A549 (cell line): ENCODE data around the gene DPYSL3. TPM values are rescaled to one million over a fixed set of nuclear protein-coding genes. Genes with fewer than 3 reads are reported as not detected.
A peak's percentile ranks its signal among the peaks of the same experiment; 100 is the strongest.

Experiments
- ATAC-seq, 2 experiments: fragments of 200-7000 bp in 1 of 2; fragments of >200 bp in 1 of 2; cut with Nextera tagmentation in 1 of 2; cut with Tn5 transposase in 1 of 2; 3 replicates each; pipeline versions ENCODE4 v1.8.0 to v1.9.1; 2018 to 2020; ENCODE audit warnings: mild to moderate bottlenecking in 1 of 2, moderate library complexity in 1 of 2
- CTCF ChIA-PET: fragments of 300-600 bp; sonication (Branson Sonifier 250); formaldehyde crosslinking; extraction: SDS; loops from one replicate; lab custom pipeline; 2021; ENCODE audit warnings: antibody characterized with exemption, inconsistent platforms; lab: Yijun Ruan, JAX
- POLR2A ChIA-PET: fragments of 350-600 bp; formaldehyde crosslinking; extraction: SDS; loops from one replicate; lab custom pipeline; 2021; ENCODE audit warnings: antibody characterized with exemption, inconsistent platforms; lab: Yijun Ruan, JAX
- DNase-seq, 2 experiments: peaks; one replicate each; pipeline versions ENCODE4 v3.0.0 to v3.0.0-alpha.2; 2011 to 2016; ENCODE audit warnings: low read depth in 1 of 2, low spot score in 1 of 2
- FAIRE-seq: peaks from 2 replicates; lab custom pipeline; 2011; peaks lifted over from hg19 to GRCh38; lab: Jason Lieb, UNC
- H3K27ac ChIP-seq, 2 experiments: fragments of >200 bp; sonication (Bioruptor Twin); formaldehyde crosslinking; 3 replicates each; pipeline ENCODE4 v1.5.1; 2016 to 2017
- H3K4me1 ChIP-seq: fragments of >200 bp; sonication (Bioruptor Twin); formaldehyde crosslinking; 3 replicates; pipeline ENCODE4 v1.6.1; 2016
- H3K4me2 ChIP-seq: fragments of >200 bp; sonication (Bioruptor Twin); formaldehyde crosslinking; 3 replicates; pipeline ENCODE4 v1.6.1; 2016
- H3K4me3 ChIP-seq: fragments of >200 bp; sonication (Bioruptor Twin); formaldehyde crosslinking; 3 replicates; pipeline ENCODE4 v1.5.1; 2016
- H3K9me3 ChIP-seq: fragments of >200 bp; sonication (Bioruptor Twin); formaldehyde crosslinking; 3 replicates; pipeline ENCODE4 v1.6.1; 2016
- CBX2 ChIP-seq: fragments of 200-600 bp; sonication (generic); IDR thresholded peaks from 2 replicates; pipeline ENCODE4 v1.6.1; 2016; ENCODE audit warnings: low read depth, mild to moderate bottlenecking, borderline replicate concordance
- JUN ChIP-seq, 2 experiments: fragments of >200 bp; sonication (Bioruptor Twin); formaldehyde crosslinking; IDR thresholded peaks; 2 replicates in 1 of 2; 3 replicates in 1 of 2; pipeline ENCODE4 v1.6.1; 2016 to 2017
- KDM5A ChIP-seq: fragments of 200-600 bp; sonication (generic); IDR thresholded peaks from 2 replicates; pipeline ENCODE4 v1.6.1; 2016; ENCODE audit warnings: antibody characterized with exemption, mild to moderate bottlenecking
- MAFK ChIP-seq: fragments of 450-650 bp; IDR thresholded peaks from 2 replicates; pipeline ENCODE4 v1.6.1; 2014; ENCODE audit not compliant: partially characterized antibody
- NFE2L2 ChIP-seq: fragments of 150-350 bp; conservative IDR thresholded peaks from 2 replicates; pipeline ENCODE4 v1.6.1; 2014; ENCODE audit warnings: low read length
- PHF8 ChIP-seq: fragments of 200-600 bp; sonication (generic); IDR thresholded peaks from 2 replicates; pipeline ENCODE4 v1.6.1; 2016; ENCODE audit warnings: low read depth, mild to moderate bottlenecking, antibody characterized with exemption, moderate library complexity, borderline replicate concordance
- RCOR1 ChIP-seq: fragments of 150-350 bp; IDR thresholded peaks from 2 replicates; pipeline ENCODE4 v1.6.1; 2014; ENCODE audit warnings: antibody characterized with exemption, low read length, low read depth
- RFX5 ChIP-seq: fragments of 450-650 bp; IDR thresholded peaks from 2 replicates; pipeline ENCODE4 v1.7.1; 2014; ENCODE audit warnings: antibody characterized with exemption, mild to moderate bottlenecking, moderate library complexity
- ZSCAN20 ChIP-seq: fragments of 250-450 bp; sonication (Bioruptor Pico); IDR thresholded peaks from 2 replicates; pipeline ENCODE4 v1.8.0; 2022; ENCODE audit warnings: mild to moderate bottlenecking, moderate library complexity
- WGBS: methylation state at CpG from one replicate; pipeline ENCODE4 v1.1.6; 2017; ENCODE audit errors: missing lambda C conversion rate; 5-methylcytosine and 5-hydroxymethylcytosine counted together
- polyA plus RNA-seq, 4 experiments: library from polyadenylated mRNA; depleted of rRNA in 3 of 4; stranded (reverse); fragments of >200 nt; fragmentation: RNase III in 1 of 4; extraction: RNeasy Plus Mini Kit Qiagen cat#74134 plus additional on column Dnase treatment in 1 of 4; gene quantifications; 2 replicates in 3 of 4; 3 replicates in 1 of 4; pipeline ENCODE4 v1.2.3, GENCODE V29; 2011 to 2017
- TF ChIP-seq, protein P1 (sequence below): fragments of >200 bp; sonication (Bioruptor Twin); formaldehyde crosslinking; IDR thresholded peaks from 3 replicates; pipeline ENCODE4 v1.6.1; 2016
- TF ChIP-seq, protein P2 (sequence below): fragments of 200-600 bp; sonication (generic); IDR thresholded peaks from 2 replicates; pipeline ENCODE4 v1.6.1; 2016; ENCODE audit warnings: antibody characterized with exemption, mild to moderate bottlenecking, moderate library complexity
- TF ChIP-seq, protein P3 (sequence below): fragments of 250-450 bp; sonication (Bioruptor Pico); IDR thresholded peaks from 2 replicates; pipeline ENCODE4 v1.5.0; 2021; ENCODE audit warnings: mild to moderate bottlenecking, moderate library complexity, borderline replicate concordance

DPYSL3 gene
- polyA plus RNA-seq, 2 of the 4 experiments (the other 2 are of a cell fraction): 16.5 to 22.3 TPM

DNA sequence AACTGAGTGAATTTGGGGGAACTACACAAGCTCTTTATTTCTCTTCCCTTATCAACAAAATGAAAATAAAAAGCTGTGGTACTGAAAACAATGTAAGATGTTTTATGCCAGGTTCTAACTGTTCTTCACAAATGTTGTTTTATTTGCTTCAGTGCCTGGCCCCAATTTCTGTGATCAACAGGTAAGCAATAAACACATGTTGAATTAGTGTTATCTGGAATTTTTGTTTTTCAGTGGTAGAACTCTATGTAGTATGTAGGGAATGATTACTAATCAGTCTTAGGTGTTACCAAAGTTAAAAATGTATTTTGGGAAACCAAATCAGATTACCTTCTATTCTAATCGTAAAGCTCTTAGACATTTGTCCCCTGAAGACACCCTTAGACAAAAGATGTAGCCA is 7.5 kb upstream of the DPYSL3 start:
- no peak overlapping the region for H3K4me2 ChIP-seq
- no peak overlapping the region for H3K27ac ChIP-seq
- H3K9me3 ChIP-seq: no peaks in the 10 kb centered on the region
- TF ChIP-seq, protein P1, sequence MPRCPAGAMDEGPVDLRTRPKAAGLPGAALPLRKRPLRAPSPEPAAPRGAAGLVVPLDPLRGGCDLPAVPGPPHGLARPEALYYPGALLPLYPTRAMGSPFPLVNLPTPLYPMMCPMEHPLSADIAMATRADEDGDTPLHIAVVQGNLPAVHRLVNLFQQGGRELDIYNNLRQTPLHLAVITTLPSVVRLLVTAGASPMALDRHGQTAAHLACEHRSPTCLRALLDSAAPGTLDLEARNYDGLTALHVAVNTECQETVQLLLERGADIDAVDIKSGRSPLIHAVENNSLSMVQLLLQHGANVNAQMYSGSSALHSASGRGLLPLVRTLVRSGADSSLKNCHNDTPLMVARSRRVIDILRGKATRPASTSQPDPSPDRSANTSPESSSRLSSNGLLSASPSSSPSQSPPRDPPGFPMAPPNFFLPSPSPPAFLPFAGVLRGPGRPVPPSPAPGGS: no peak
- TF ChIP-seq PHF8: no peak
- TF ChIP-seq NFE2L2: no peak
- TF ChIP-seq RCOR1: no peak
- no peak for TF ChIP-seq ZSCAN20 (CRISPR knock-in tag)
- TF ChIP-seq, protein P2, sequence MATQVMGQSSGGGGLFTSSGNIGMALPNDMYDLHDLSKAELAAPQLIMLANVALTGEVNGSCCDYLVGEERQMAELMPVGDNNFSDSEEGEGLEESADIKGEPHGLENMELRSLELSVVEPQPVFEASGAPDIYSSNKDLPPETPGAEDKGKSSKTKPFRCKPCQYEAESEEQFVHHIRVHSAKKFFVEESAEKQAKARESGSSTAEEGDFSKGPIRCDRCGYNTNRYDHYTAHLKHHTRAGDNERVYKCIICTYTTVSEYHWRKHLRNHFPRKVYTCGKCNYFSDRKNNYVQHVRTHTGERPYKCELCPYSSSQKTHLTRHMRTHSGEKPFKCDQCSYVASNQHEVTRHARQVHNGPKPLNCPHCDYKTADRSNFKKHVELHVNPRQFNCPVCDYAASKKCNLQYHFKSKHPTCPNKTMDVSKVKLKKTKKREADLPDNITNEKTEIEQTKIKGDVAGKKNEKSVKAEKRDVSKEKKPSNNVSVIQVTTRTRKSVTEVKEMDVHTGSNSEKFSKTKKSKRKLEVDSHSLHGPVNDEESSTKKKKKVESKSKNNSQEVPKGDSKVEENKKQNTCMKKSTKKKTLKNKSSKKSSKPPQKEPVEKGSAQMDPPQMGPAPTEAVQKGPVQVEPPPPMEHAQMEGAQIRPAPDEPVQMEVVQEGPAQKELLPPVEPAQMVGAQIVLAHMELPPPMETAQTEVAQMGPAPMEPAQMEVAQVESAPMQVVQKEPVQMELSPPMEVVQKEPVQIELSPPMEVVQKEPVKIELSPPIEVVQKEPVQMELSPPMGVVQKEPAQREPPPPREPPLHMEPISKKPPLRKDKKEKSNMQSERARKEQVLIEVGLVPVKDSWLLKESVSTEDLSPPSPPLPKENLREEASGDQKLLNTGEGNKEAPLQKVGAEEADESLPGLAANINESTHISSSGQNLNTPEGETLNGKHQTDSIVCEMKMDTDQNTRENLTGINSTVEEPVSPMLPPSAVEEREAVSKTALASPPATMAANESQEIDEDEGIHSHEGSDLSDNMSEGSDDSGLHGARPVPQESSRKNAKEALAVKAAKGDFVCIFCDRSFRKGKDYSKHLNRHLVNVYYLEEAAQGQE: no peak
- no peak for TF ChIP-seq JUN (IDR thresholded peaks at IDR 0.05)
- ATAC-seq (no peak), FAIRE-seq (no peak), DNase-seq (no peak)
- WGBS: 52% methylated on average over 1 of the region's 1 CpG
- H3K4me1 ChIP-seq: no peaks in the 10 kb centered on the region
- H3K4me3 ChIP-seq: no peak overlapping the region
- CTCF ChIA-PET: interaction anchor here (1.3 to 2.1 kb wide), 3 partner anchors 12 to 61 kb away, joined by 3 to 6 read pairs (median 6); no protein-coding TSS in a partner anchor
- POLR2A ChIA-PET: no interaction called here

DNA sequence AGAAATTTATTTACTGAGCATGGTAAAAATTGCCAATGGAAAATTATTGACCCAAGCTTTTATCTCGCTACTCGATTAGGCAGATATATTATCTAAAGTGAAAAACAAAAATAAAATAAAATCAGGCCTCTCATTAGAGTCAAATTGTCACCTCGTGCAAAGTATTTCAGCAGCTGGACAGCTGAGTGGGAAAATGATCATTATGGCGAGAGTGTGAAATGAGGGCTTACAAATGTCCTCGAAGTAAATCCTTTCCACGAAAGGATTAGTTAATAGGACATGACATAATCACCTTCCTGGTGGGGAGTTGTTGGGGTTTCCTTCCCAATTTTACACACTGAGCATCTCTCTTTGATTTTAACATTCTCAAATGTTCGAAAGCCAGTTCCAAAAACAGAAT is 5.4 kb upstream of the DPYSL3 start:
- Histone ChIP-seq H3K4me2 (no peak overlapping the region), H3K4me3 (no peak overlapping the region), H3K9me3 (no peaks in the 10 kb centered on the region), H3K27ac (no peak overlapping the region), H3K4me1 (no peaks in the 10 kb centered on the region)
- 47% methylated on average over 7 of the region's 7 CpGs for WGBS
- no peak for TF ChIP-seq RFX5
- TF ChIP-seq MAFK: no peak
- TF ChIP-seq, protein P2: peak; percentile 43; the same call in 1 of the 2 replicates
- TF ChIP-seq, protein P3, sequence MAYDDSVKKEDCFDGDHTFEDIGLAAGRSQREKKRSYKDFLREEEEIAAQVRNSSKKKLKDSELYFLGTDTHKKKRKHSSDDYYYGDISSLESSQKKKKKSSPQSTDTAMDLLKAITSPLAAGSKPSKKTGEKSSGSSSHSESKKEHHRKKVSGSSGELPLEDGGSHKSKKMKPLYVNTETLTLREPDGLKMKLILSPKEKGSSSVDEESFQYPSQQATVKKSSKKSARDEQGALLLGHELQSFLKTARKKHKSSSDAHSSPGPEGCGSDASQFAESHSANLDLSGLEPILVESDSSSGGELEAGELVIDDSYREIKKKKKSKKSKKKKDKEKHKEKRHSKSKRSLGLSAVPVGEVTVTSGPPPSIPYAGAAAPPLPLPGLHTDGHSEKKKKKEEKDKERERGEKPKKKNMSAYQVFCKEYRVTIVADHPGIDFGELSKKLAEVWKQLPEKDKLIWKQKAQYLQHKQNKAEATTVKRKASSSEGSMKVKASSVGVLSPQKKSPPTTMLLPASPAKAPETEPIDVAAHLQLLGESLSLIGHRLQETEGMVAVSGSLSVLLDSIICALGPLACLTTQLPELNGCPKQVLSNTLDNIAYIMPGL (CRISPR knock-in tag): no peak
- no peak for TF ChIP-seq CBX2
- no peak for TF ChIP-seq KDM5A
- FAIRE-seq (no peak), ATAC-seq (no peak), DNase-seq (no peak)
- CTCF ChIA-PET: interaction anchor here (1.7 kb wide), 1 partner anchor 62 kb away, joined by 4 read pairs; no protein-coding TSS in a partner anchor
- POLR2A ChIA-PET: no interaction called here
